ENCODE measurements around the gene FYCO1.

DNA sequence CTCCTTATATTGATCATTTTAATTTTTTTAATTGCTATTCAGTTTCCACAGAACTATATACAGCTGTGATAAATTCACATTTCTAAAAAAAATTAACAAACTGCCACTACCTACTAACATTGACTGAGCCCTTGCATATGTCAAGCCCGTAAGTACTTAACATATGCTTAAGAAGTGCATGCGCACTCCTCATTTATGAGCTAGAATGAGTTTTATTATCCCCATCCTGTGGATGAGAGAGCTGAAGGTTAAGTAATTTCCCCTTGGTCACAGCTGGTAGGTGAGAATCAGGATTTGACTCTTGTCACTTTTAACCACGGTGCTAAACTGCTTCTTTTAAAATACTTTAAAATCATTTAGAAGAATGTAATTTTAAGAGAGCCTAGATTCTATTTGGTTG lies 26.5 kb downstream of the FYCO1 start:
- TF ChIP-seq, protein P1, sequence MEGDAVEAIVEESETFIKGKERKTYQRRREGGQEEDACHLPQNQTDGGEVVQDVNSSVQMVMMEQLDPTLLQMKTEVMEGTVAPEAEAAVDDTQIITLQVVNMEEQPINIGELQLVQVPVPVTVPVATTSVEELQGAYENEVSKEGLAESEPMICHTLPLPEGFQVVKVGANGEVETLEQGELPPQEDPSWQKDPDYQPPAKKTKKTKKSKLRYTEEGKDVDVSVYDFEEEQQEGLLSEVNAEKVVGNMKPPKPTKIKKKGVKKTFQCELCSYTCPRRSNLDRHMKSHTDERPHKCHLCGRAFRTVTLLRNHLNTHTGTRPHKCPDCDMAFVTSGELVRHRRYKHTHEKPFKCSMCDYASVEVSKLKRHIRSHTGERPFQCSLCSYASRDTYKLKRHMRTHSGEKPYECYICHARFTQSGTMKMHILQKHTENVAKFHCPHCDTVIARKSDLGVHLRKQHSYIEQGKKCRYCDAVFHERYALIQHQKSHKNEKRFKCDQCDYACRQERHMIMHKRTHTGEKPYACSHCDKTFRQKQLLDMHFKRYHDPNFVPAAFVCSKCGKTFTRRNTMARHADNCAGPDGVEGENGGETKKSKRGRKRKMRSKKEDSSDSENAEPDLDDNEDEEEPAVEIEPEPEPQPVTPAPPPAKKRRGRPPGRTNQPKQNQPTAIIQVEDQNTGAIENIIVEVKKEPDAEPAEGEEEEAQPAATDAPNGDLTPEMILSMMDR (conservative IDR thresholded peaks at IDR 0.05 in 1 of 2, IDR thresholded peaks at IDR 0.05 in 1 of 2; ENCODE audit: low read depth in 1 of 2, low read length in 2 of 2): no peak
- no peak for TF ChIP-seq EZH2 (IDR thresholded peaks at IDR 0.05; ENCODE audit: low read length, missing control alignments)

Data from fibroblast of lung (primary cell).